GM10248 (cell line): ENCODE measurements around the gene PRKCB.

Experiments used
- CTCF ChIA-PET: fragments of 300-600 bp; sonication (Branson Sonifier 250); formaldehyde crosslinking; extraction: SDS; loops from one replicate; lab custom pipeline; 2021; ENCODE audit warnings: antibody characterized with exemption; lab: Yijun Ruan, JAX
- POLR2A ChIA-PET: fragments of 350-650 bp; sonication (Branson Sonifier 250); formaldehyde crosslinking; extraction: SDS; loops from one replicate; lab custom pipeline; 2020; ENCODE audit warnings: antibody characterized with exemption; lab: Yijun Ruan, JAX
- DNase-seq: peaks from one replicate; pipeline ENCODE4 v3.0.0; 2012; ENCODE audit errors: extremely low spot score
- CTCF ChIP-seq: IDR thresholded peaks from 2 replicates; pipeline ENCODE4 v1.5.1; 2012; ENCODE audit warnings: mild to moderate bottlenecking, low read depth; ENCODE audit errors: extremely low read depth, missing control alignments, control extremely low read depth

The PRKCB gene

GRCh38 chr16:24203675-24204074, 367.9 kb downstream of the PRKCB start:
- TF ChIP-seq CTCF: no peak
- POLR2A ChIA-PET: no interaction called here
- no peak for DNase-seq
- CTCF ChIA-PET: interaction anchor here (0.9 to 1.8 kb wide), 5 partner anchors 22 to 167 kb away, joined by 3 to 5 read pairs (median 3); no protein-coding TSS in a partner anchor

GRCh38 chr16:24204150-24204665, 368.4 kb downstream of the PRKCB start:
- ChIA-PET CTCF (interaction anchor here (1.0 to 1.8 kb wide), 4 partner anchors 22 to 168 kb away, joined by 3 to 5 read pairs (median 3); no protein-coding TSS in a partner anchor), POLR2A (no interaction called here)
- no peak for DNase-seq
- no peak for TF ChIP-seq CTCF

- no peak for TF ChIP-seq CTCF
- POLR2A ChIA-PET: no interaction called here
- DNase-seq: no peak
- CTCF ChIA-PET: interaction anchor here (1.3 to 2.6 kb wide), 2 partner anchors 21 to 46 kb away, joined by 3 to 7 read pairs; no protein-coding TSS in a partner anchor
These were observed 371.1 kb downstream of the PRKCB start for GRCh38 chr16:24206926-24207325.

- POLR2A ChIA-PET: no interaction called here
- CTCF ChIA-PET: interaction anchor here (1.2 to 2.6 kb wide), 2 partner anchors 12 to 44 kb away, joined by 3 to 7 read pairs; no protein-coding TSS in a partner anchor
These were observed 372.9 kb downstream of the PRKCB start for GRCh38 chr16:24208710-24209109.

GRCh38 chr16:24214992-24215391, 379.2 kb downstream of the PRKCB start:
- CTCF ChIA-PET: interaction anchor here (1.0 to 1.4 kb wide), 2 partner anchors 10 to 13 kb away, joined by 3 read pairs; no protein-coding TSS in a partner anchor
- no peak for TF ChIP-seq CTCF
- POLR2A ChIA-PET: no interaction called here

More at GRCh38 chr16:24208710-24209109, 372.9 kb downstream of the PRKCB start:
- no peak for DNase-seq
- TF ChIP-seq CTCF: no peak

GRCh38 chr16:24216961-24217360, 381.2 kb downstream of the PRKCB start:
- DNase-seq: no peak
- ChIA-PET CTCF (no interaction called here), POLR2A (no interaction called here)
- no peak for TF ChIP-seq CTCF

More at GRCh38 chr16:24214992-24215391, 379.2 kb downstream of the PRKCB start:
- DNase-seq: no peak
